Activated B cell treated with CpG ODN at 0.5 μM for 24 hours (primary cell): Measurements from ENCODE around the gene CGN. TPM values are rescaled to one million over a fixed set of nuclear protein-coding genes. Genes with fewer than 3 reads are reported as not detected.

Source experiments
- ATAC-seq: fragments of 200-7000 bp; cut with Tn5 transposase; one replicate; pipeline ENCODE4 v1.10.0; 2021; ENCODE audit warnings: low read depth, mild to moderate bottlenecking, moderate library complexity
- CTCF ChIA-PET: fragments of 350-600 bp; sonication (Branson Sonifier 250); formaldehyde crosslinking; loops from one replicate; lab custom pipeline; 2021; ENCODE audit warnings: antibody characterized with exemption; lab: Charles Lee
- POLR2A ChIA-PET: fragments of 350-600 bp; sonication (Branson Sonifier 250); formaldehyde crosslinking; loops from one replicate; lab custom pipeline; 2021; ENCODE audit warnings: antibody characterized with exemption; lab: Charles Lee
- DNase-seq: peaks from one replicate; pipeline ENCODE4 v3.0.0; 2022
- H3K27ac Mint-ChIP-seq: one replicate; pipeline ENCODE4 v1.8.0; 2020; ENCODE audit warnings: mixed read lengths
- H3K27me3 Mint-ChIP-seq: one replicate; pipeline ENCODE4 v1.8.0; 2021; ENCODE audit warnings: mixed read lengths
- H3K36me3 Mint-ChIP-seq: one replicate; pipeline ENCODE4 v1.8.0; 2021; ENCODE audit warnings: low read depth, mixed read lengths
- H3K4me1 Mint-ChIP-seq: one replicate; pipeline ENCODE4 v1.8.0; 2021; ENCODE audit warnings: mixed read lengths
- H3K4me3 Mint-ChIP-seq: one replicate; pipeline ENCODE4 v1.8.0; 2020; ENCODE audit warnings: mild to moderate bottlenecking, mixed read lengths
- H3K9me3 Mint-ChIP-seq: one replicate; pipeline ENCODE4 v1.8.0; 2020; ENCODE audit warnings: mixed read lengths
- CTCF ChIP-seq: fragments of 200-600 bp; IDR thresholded peaks from one replicate; pipeline ENCODE4 v1.8.0; 2022; ENCODE audit warnings: antibody characterized with exemption, mild to moderate bottlenecking
- intact Hi-C: fragments of 100-400 bp; cut with micrococcal nuclease; formaldehyde crosslinking; loops from one replicate; pipeline ENCODE4 v1.15.1; 2024
- total RNA-seq: library from RNA; stranded (reverse); gene quantifications from 2 replicates; pipeline ENCODE4 v1.2.3, GENCODE V29; 2022

The CGN gene
- total RNA-seq, 1 donor from 2014 or later, result 0.22 TPM

GRCh38 chr1:151478923-151479322 lies 32.3 kb upstream of the CGN start:
- DNase-seq, result no peak
- Mint-ChIP-seq H3K4me3 (no peak overlapping the region), H3K36me3 (no peaks in the 10 kb centered on the region), H3K4me1 (no peaks in the 10 kb centered on the region), H3K27me3 (no peaks in the 10 kb centered on the region), H3K9me3 (no peaks in the 10 kb centered on the region), H3K27ac (no peak overlapping the region)
- ChIA-PET CTCF (no interaction called here), POLR2A (no interaction called here)
- no peak for TF ChIP-seq CTCF
- no peak for ATAC-seq
- intact Hi-C loops, result no loop called here

- no peak overlapping the region for H3K4me3 Mint-ChIP-seq
- no peaks in the 10 kb centered on the region for H3K27me3 Mint-ChIP-seq
- no peak overlapping the region for H3K27ac Mint-ChIP-seq
- ATAC-seq, result no peak
- no peaks in the 10 kb centered on the region for H3K4me1 Mint-ChIP-seq
- no peak for DNase-seq
- CTCF ChIA-PET, result no interaction called here
- H3K9me3 Mint-ChIP-seq, result no peaks in the 10 kb centered on the region
- intact Hi-C loops, result no loop called here
- POLR2A ChIA-PET, result no interaction called here
- TF ChIP-seq CTCF, result no peak
- no peaks in the 10 kb centered on the region for H3K36me3 Mint-ChIP-seq
Observed at GRCh38 chr1:151479462-151479861, 31.7 kb upstream of the CGN start.

- POLR2A ChIA-PET, result interaction anchor here (0.6 kb wide), 1 partner anchor 27 kb away, joined by 9 read pairs; no protein-coding TSS in a partner anchor
- Mint-ChIP-seq H3K27ac (no peak overlapping the region), H3K27me3 (no peaks in the 10 kb centered on the region), H3K36me3 (no peaks in the 10 kb centered on the region), H3K9me3 (no peaks in the 10 kb centered on the region), H3K4me3 (no peak overlapping the region), H3K4me1 (no peaks in the 10 kb centered on the region)
- CTCF ChIA-PET, result no interaction called here
- TF ChIP-seq CTCF, result no peak
- DNase-seq, result no peak
- intact Hi-C loops, result no loop called here
- ATAC-seq, result no peak
Observed at GRCh38 chr1:151482017-151482416, 29.2 kb upstream of the CGN start.

GRCh38 chr1:151485685-151486255 lies 25.4 kb upstream of the CGN start:
- no peaks in the 10 kb centered on the region for H3K4me1 Mint-ChIP-seq
- H3K27ac Mint-ChIP-seq, result no peak overlapping the region
- ChIA-PET POLR2A (no interaction called here), CTCF (no interaction called here)
- H3K9me3 Mint-ChIP-seq, result no peaks in the 10 kb centered on the region
- no peak overlapping the region for H3K4me3 Mint-ChIP-seq
- H3K36me3 Mint-ChIP-seq, result no peaks in the 10 kb centered on the region
- intact Hi-C loops, result no loop called here
- ATAC-seq, result no peak
- TF ChIP-seq CTCF, result no peak
- H3K27me3 Mint-ChIP-seq, result no peaks in the 10 kb centered on the region
- no peak for DNase-seq

GRCh38 chr1:151486557-151486956 lies 24.6 kb upstream of the CGN start:
- ATAC-seq (no peak), DNase-seq (no peak)
- ChIA-PET CTCF (no interaction called here), POLR2A (no interaction called here)
- H3K4me1 Mint-ChIP-seq, result no peaks in the 10 kb centered on the region
- intact Hi-C loops, result no loop called here
- H3K27ac Mint-ChIP-seq, result no peak overlapping the region
- no peaks in the 10 kb centered on the region for H3K36me3 Mint-ChIP-seq
- H3K27me3 Mint-ChIP-seq, result no peaks in the 10 kb centered on the region
- H3K4me3 Mint-ChIP-seq, result no peak overlapping the region
- H3K9me3 Mint-ChIP-seq, result no peaks in the 10 kb centered on the region
- no peak for TF ChIP-seq CTCF
